ENCODE data around the gene LHX3.

LHX3 gene

GRCh38 chr9:136207616-136208015 is 2.7 kb upstream of the LHX3 start:
- no peak for DNase-seq (ENCODE audit: low read depth in 2 of 2)

GRCh38 chr9:136206602-136207275 is 1.8 kb upstream of the LHX3 start:
- DNase-seq (ENCODE audit: low read depth in 2 of 2), result no peak

- DNase-seq (ENCODE audit: low read depth in 2 of 2), result no peak
Measured at GRCh38 chr9:136205707-136205992, 722 bp upstream of the LHX3 start.

- no peak for DNase-seq (ENCODE audit: low read depth in 2 of 2)
Measured at GRCh38 chr9:136204145-136204805, 653 bp downstream of the LHX3 start.

- no peak for DNase-seq (ENCODE audit: low read depth in 2 of 2)
Measured at GRCh38 chr9:136203408-136204144, 1.4 kb downstream of the LHX3 start.

GRCh38 chr9:136202454-136203407 is 2.2 kb downstream of the LHX3 start:
- DNase-seq (ENCODE audit: low read depth in 2 of 2), result no peak

GRCh38 chr9:136201609-136202453 is 3.1 kb downstream of the LHX3 start:
- DNase-seq (ENCODE audit: low read depth in 2 of 2), result no peak

- DNase-seq (ENCODE audit: low read depth in 2 of 2), result no peak
Measured at GRCh38 chr9:136201174-136201573, 3.8 kb downstream of the LHX3 start.

- no peak for DNase-seq (ENCODE audit: low read depth in 2 of 2)
Measured at GRCh38 chr9:136200424-136200823, 4.5 kb downstream of the LHX3 start.

GRCh38 chr9:136199391-136200288 is 5.3 kb downstream of the LHX3 start:
- DNase-seq (ENCODE audit: low read depth in 2 of 2), result no peak

GRCh38 chr9:136198605-136199083 is 6.3 kb downstream of the LHX3 start:
- DNase-seq (ENCODE audit: low read depth in 2 of 2), result no peak

GRCh38 chr9:136197930-136198604 is 6.9 kb downstream of the LHX3 start:
- no peak for DNase-seq (ENCODE audit: low read depth in 2 of 2)

GRCh38 chr9:136197084-136197875 is 7.6 kb downstream of the LHX3 start:
- no peak for DNase-seq (ENCODE audit: low read depth in 2 of 2)

GRCh38 chr9:136196404-136197083 is 8.4 kb downstream of the LHX3 start:
- no peak for DNase-seq (ENCODE audit: low read depth in 2 of 2)

GRCh38 chr9:136194540-136194939 is 10.4 kb downstream of the LHX3 start:
- no peak for DNase-seq (ENCODE audit: low read depth in 2 of 2)

- no peak for DNase-seq (ENCODE audit: low read depth in 2 of 2)
Measured at GRCh38 chr9:136193891-136194279, 11.0 kb downstream of the LHX3 start.

- DNase-seq (ENCODE audit: low read depth in 2 of 2), result no peak
Measured at GRCh38 chr9:136193127-136193890, 11.6 kb downstream of the LHX3 start.

Data from stimulated activated CD8-positive, alpha-beta memory T cell treated with anti-CD3 and anti-CD28 coated beads, Interleukin-7, amount 100 ng/mL, for 4 hours (primary cell).